Thoracic aorta (tissue), 2 donors: ENCODE data around the gene EPYC. TPM values are rescaled to one million over a fixed set of nuclear protein-coding genes. Genes with fewer than 3 reads are reported as not detected.

ENCODE experiments used
- ATAC-seq: fragments of 150-250 bp; one replicate; pipeline ENCODE4 v1.8.0; 2017; ENCODE audit warnings: low read depth; ENCODE audit not compliant: insufficient number of reproducible peaks, low FRiP score
- DNase-seq: peaks from one replicate; pipeline ENCODE4 v3.0.0-alpha.2; 2020; ENCODE audit warnings: low spot score
- H3K27ac ChIP-seq, 2 donors: fragments of 200-600 bp; sonication (generic); 1 replicate in 1 of 2; 2 replicates in 1 of 2; pipeline ENCODE4 v1.5.1; 2016; ENCODE audit warnings: mild to moderate bottlenecking in 2 of 2, moderate library complexity in 2 of 2
- H3K27me3 ChIP-seq: fragments of 200-600 bp; sonication (generic); replicated peaks from 2 replicates; pipeline ENCODE4 v1.6.0; 2016; ENCODE audit warnings: mild to moderate bottlenecking; ENCODE audit not compliant: insufficient read depth
- H3K36me3 ChIP-seq: fragments of 200-600 bp; sonication (generic); one replicate; pipeline ENCODE4 v1.5.1; 2016
- H3K4me1 ChIP-seq, 2 donors: fragments of 200-600 bp; sonication (generic); 1 replicate in 1 of 2; 2 replicates in 1 of 2; pipeline versions ENCODE4 v1.5.1 to v1.6.0; 2016; ENCODE audit warnings: low read depth in 2 of 2, mild to moderate bottlenecking in 1 of 2; ENCODE audit not compliant: control insufficient read depth in 1 of 2
- H3K4me3 ChIP-seq: fragments of 200-600 bp; sonication (generic); 2 replicates; pipeline ENCODE4 v1.5.1; 2016; ENCODE audit warnings: mild to moderate bottlenecking
- H3K9me3 ChIP-seq: fragments of 200-600 bp; sonication (generic); 2 replicates; pipeline ENCODE4 v1.5.1; 2016
- total RNA-seq, 2 donors: library from RNA; depleted of rRNA; stranded (reverse); fragments of >200 nt; gene quantifications; one replicate each; pipeline versions ENCODE4 v1.1.0 to v1.2.3, GENCODE V29; 2016
- TF ChIP-seq, protein P1 (sequence below): fragments of 200-600 bp; sonication (generic); IDR thresholded peaks from one replicate; pipeline ENCODE4 v1.5.1; 2019; ENCODE audit warnings: antibody characterized with exemption

The EPYC gene
- total RNA-seq, 2 donors from 2014 or later: not detected

DNA sequence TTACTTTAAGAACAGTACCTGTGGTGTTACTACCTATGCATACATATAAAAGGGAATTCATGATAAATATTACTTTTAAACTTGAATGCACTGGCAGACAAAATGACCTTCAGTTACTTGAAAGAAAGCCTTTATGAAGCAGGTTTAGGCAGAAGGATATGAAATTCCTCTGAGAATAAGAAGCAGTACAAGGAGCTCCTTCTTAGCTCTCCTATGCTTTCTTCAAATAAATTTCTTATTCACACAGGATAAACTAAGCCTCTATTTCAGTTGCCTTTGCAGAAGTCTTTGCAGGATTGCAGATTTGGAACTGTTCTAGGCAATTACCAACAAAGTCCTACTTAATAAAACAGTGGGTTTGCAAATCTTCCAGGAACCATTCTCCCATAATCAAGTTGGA lies 1.0 kb downstream of the EPYC start:
- DNase-seq (no peak), ATAC-seq (no peak)
- H3K27ac ChIP-seq: no peak overlapping the region
- TF ChIP-seq, protein P1, sequence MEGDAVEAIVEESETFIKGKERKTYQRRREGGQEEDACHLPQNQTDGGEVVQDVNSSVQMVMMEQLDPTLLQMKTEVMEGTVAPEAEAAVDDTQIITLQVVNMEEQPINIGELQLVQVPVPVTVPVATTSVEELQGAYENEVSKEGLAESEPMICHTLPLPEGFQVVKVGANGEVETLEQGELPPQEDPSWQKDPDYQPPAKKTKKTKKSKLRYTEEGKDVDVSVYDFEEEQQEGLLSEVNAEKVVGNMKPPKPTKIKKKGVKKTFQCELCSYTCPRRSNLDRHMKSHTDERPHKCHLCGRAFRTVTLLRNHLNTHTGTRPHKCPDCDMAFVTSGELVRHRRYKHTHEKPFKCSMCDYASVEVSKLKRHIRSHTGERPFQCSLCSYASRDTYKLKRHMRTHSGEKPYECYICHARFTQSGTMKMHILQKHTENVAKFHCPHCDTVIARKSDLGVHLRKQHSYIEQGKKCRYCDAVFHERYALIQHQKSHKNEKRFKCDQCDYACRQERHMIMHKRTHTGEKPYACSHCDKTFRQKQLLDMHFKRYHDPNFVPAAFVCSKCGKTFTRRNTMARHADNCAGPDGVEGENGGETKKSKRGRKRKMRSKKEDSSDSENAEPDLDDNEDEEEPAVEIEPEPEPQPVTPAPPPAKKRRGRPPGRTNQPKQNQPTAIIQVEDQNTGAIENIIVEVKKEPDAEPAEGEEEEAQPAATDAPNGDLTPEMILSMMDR: no peak
- no peaks in the 10 kb centered on the region for H3K27me3 ChIP-seq
- H3K4me3 ChIP-seq: no peak overlapping the region
- H3K4me1 ChIP-seq: no peaks in the 10 kb centered on the region
- no peaks in the 10 kb centered on the region for H3K36me3 ChIP-seq
- no peaks in the 10 kb centered on the region for H3K9me3 ChIP-seq

- Histone ChIP-seq H3K27ac (no peak overlapping the region), H3K4me1 (no peaks in the 10 kb centered on the region), H3K9me3 (no peaks in the 10 kb centered on the region), H3K27me3 (no peaks in the 10 kb centered on the region), H3K4me3 (no peak overlapping the region), H3K36me3 (no peaks in the 10 kb centered on the region)
- TF ChIP-seq, protein P1: no peak
- DNase-seq: no peak
- no peak for ATAC-seq
Observed at GRCh38 chr12:91001306-91001705, 3.5 kb downstream of the EPYC start.

- Histone ChIP-seq H3K4me3 (no peak overlapping the region), H3K27ac (no peak overlapping the region), H3K27me3 (no peaks in the 10 kb centered on the region), H3K4me1 (no peaks in the 10 kb centered on the region), H3K36me3 (no peaks in the 10 kb centered on the region), H3K9me3 (no peaks in the 10 kb centered on the region)
- ATAC-seq (no peak), DNase-seq (no peak)
- TF ChIP-seq, protein P1: no peak
Observed at GRCh38 chr12:90999966-91000365, 4.8 kb downstream of the EPYC start.

DNA sequence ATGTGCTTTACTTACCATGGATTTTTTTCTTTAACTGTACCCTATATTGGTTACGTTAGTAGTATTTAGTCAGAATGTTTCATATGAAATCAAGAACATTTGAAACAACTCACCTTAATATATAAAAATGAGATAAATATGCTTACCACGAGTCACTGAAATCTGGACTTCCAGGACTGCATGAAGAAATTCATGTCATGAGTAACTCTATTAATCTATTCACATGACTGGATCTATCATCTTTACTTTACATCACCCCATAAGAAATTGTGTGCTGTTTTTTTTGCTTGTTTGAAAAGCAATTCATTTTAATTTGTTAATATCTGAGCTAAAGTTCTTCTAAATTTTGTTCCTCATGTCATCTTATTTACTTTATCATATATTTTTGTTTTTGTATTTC lies 5.2 kb downstream of the EPYC start:
- Histone ChIP-seq H3K9me3 (no peaks in the 10 kb centered on the region), H3K27me3 (no peaks in the 10 kb centered on the region), H3K36me3 (no peaks in the 10 kb centered on the region), H3K4me3 (no peak overlapping the region), H3K27ac (no peak overlapping the region), H3K4me1 (no peaks in the 10 kb centered on the region)
- ATAC-seq (no peak), DNase-seq (no peak)
- TF ChIP-seq, protein P1: no peak

DNA sequence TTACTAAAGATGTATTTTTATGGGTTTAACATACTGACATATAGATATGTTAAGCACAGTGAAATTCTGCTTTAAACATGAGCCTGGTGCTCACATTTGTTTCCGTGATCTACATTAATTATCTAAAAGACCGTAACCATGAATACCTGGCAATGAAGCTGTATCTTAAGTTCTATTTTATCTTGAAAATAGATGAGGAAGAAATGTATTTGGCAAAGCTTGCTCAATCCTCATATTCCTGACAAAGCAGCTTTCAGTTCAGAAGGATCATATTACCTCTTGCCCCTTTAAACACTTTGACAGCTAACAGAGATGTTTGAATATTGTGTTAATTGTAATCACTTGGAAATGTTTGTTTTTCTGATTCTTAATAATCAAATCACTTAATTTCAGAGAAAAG lies 9.8 kb downstream of the EPYC start:
- H3K9me3 ChIP-seq: no peaks in the 10 kb centered on the region
- H3K4me3 ChIP-seq: no peak overlapping the region
- H3K27ac ChIP-seq: no peak overlapping the region
- TF ChIP-seq, protein P1: no peak
- no peaks in the 10 kb centered on the region for H3K4me1 ChIP-seq
- ATAC-seq (no peak), DNase-seq (no peak)
- H3K27me3 ChIP-seq: no peaks in the 10 kb centered on the region
- H3K36me3 ChIP-seq: no peaks in the 10 kb centered on the region
